ENCODE measurements around the gene THAP11. TPM values are rescaled to one million over a fixed set of nuclear protein-coding genes. Genes with fewer than 3 reads are reported as not detected.

The THAP11 gene
- total RNA-seq, 2 experiments from 2014 or later: 31.2 to 32.1 TPM

DNA sequence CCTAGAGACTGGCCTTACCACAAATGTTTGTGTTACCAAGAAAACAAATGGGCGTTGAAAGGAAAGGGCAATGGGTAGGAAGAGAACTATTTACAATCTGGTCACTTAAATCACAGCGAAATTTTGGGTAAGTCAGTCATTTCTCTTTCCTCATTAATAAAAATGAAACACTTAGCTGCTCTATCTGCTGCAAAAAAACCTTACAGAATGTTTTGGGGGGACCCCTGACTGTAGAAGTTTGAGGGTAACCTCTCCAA, 3.9 kb downstream of the THAP11 start:
- Mint-ChIP-seq H3K9me3 (no peaks in the 10 kb centered on the region), H3K27ac (peak overlapping the region; percentile 95), H3K36me3 (ENCODE audit: low read depth) (peaks cover 30% of the 10 kb centered on the region), H3K27me3 (no peaks in the 10 kb centered on the region), H3K4me3 (peak overlapping the region; percentile 86), H3K4me1 (ENCODE audit: low read depth) (peaks cover 55% of the 10 kb centered on the region)
- TF ChIP-seq, protein P1, sequence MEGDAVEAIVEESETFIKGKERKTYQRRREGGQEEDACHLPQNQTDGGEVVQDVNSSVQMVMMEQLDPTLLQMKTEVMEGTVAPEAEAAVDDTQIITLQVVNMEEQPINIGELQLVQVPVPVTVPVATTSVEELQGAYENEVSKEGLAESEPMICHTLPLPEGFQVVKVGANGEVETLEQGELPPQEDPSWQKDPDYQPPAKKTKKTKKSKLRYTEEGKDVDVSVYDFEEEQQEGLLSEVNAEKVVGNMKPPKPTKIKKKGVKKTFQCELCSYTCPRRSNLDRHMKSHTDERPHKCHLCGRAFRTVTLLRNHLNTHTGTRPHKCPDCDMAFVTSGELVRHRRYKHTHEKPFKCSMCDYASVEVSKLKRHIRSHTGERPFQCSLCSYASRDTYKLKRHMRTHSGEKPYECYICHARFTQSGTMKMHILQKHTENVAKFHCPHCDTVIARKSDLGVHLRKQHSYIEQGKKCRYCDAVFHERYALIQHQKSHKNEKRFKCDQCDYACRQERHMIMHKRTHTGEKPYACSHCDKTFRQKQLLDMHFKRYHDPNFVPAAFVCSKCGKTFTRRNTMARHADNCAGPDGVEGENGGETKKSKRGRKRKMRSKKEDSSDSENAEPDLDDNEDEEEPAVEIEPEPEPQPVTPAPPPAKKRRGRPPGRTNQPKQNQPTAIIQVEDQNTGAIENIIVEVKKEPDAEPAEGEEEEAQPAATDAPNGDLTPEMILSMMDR (IDR thresholded peaks at IDR 0.05): no peak
- Histone ChIP-seq H3K4me1 (ENCODE audit: insufficient read depth, low read length) (peaks cover 71% of the 10 kb centered on the region), H3K9me3 (ENCODE audit: control insufficient read depth in 1 of 2, insufficient read depth in 1 of 2, low read length in 2 of 2) (no peaks in the 10 kb centered on the region), H3K27me3 (ENCODE audit: control insufficient read depth in 1 of 2, insufficient read depth in 2 of 2, low read length in 2 of 2) (no peaks in the 10 kb centered on the region), H3K4me3 (ENCODE audit: low read length) (peak overlapping the region; percentile 91), H3K36me3 (ENCODE audit: insufficient read depth, low read length) (peaks cover 12% of the 10 kb centered on the region), H3K27ac (ENCODE audit: low read depth in 1 of 2, low read length in 2 of 2) (peak overlapping the region; percentile 85 to 92)
- no peak for DNase-seq
- POLR2A ChIA-PET: interaction anchor here (0.6 to 3.0 kb wide), 12 partner anchors 12 to 367 kb away, joined by 3 to 26 read pairs (median 4); partner anchors contain the start of genes ACD, EDC4, NFATC3 and PSMB10
- CTCF ChIA-PET: interaction anchor here (0.9 to 4.9 kb wide), 3 partner anchors 27 to 195 kb away, joined by 3 to 41 read pairs (median 3); partner anchors contain the start of gene EDC4
- intact Hi-C loops (cut with DNase I, micrococcal nuclease): loop anchor here (1.0 to 10.0 kb wide), 7 partner anchors 13 to 621 kb away; partner anchors contain the start of genes RANBP10 (in 2 of the 2), TSNAXIP1 (in 2 of the 2), C16orf86 (in 1 of the 2) and ENKD1 (in 1 of the 2)
- no peak for ATAC-seq (ENCODE audit: poor library complexity)

- Histone ChIP-seq H3K27me3 (ENCODE audit: control insufficient read depth in 1 of 2, insufficient read depth in 2 of 2, low read length in 2 of 2) (no peaks in the 10 kb centered on the region), H3K27ac (ENCODE audit: low read depth in 1 of 2, low read length in 2 of 2) (peak within 1 kb of the TSS; percentile 85 to 92), H3K4me3 (ENCODE audit: low read length) (peak within 1 kb of the TSS; percentile 91), H3K9me3 (ENCODE audit: control insufficient read depth in 1 of 2, insufficient read depth in 1 of 2, low read length in 2 of 2) (no peaks in the 10 kb centered on the region), H3K4me1 (ENCODE audit: insufficient read depth, low read length) (peaks cover 67% of the 10 kb centered on the region), H3K36me3 (ENCODE audit: insufficient read depth, low read length) (peaks cover 12% of the 10 kb centered on the region)
- no peaks in the 10 kb centered on the region for H3K9me3 Mint-ChIP-seq
- H3K36me3 Mint-ChIP-seq (ENCODE audit: low read depth): peaks cover 30% of the 10 kb centered on the region
- peaks cover 53% of the 10 kb centered on the region for H3K4me1 Mint-ChIP-seq (ENCODE audit: low read depth)
- H3K4me3 Mint-ChIP-seq: peak within 1 kb of the TSS; percentile 91
- ATAC-seq (ENCODE audit: poor library complexity) (peak; percentile 62), DNase-seq (peak; percentile 88 to 97 (median 94))
- H3K27ac Mint-ChIP-seq: peak within 1 kb of the TSS; percentile 95
- TF ChIP-seq, protein P1 (IDR thresholded peaks at IDR 0.05): no peak
- ChIA-PET POLR2A (interaction anchor here (0.6 to 3.0 kb wide), 14 partner anchors 13 to 368 kb away, joined by 3 to 26 read pairs (median 4); partner anchors contain the start of genes ACD, CTCF, EDC4 and NFATC3), CTCF (interaction anchor here (0.9 to 4.9 kb wide), 3 partner anchors 27 to 194 kb away, joined by 3 to 41 read pairs (median 3); partner anchors contain the start of gene EDC4)
- intact Hi-C loops (cut with DNase I, micrococcal nuclease): loop anchor here (1.0 to 10.0 kb wide), 8 partner anchors 13 to 622 kb away; partner anchors contain the start of genes RANBP10 (in 2 of the 2), TSNAXIP1 (in 2 of the 2), C16orf86 (in 1 of the 2) and ENKD1 (in 1 of the 2)
- no peaks in the 10 kb centered on the region for H3K27me3 Mint-ChIP-seq
Measured at GRCh38 chr16:67846320-67847063, 4.4 kb downstream of the THAP11 start, which contains the start of gene NUTF2. Gene NUTF2, plus strand, starts transcription at chr16:67846933. Its CDS starts 18,198 bp downstream, at chr16:67865131.

GRCh38 chr16:67847064-67847861, 5.1 kb downstream of the THAP11 start, which contains the start of gene CENPT:
Gene CENPT, minus strand, starts transcription at chr16:67847693. Its CDS starts 13,834 bp downstream, at chr16:67833859.
- peak; percentile 44 for ATAC-seq (ENCODE audit: poor library complexity)
- Mint-ChIP-seq H3K36me3 (ENCODE audit: low read depth) (peaks cover 30% of the 10 kb centered on the region), H3K4me1 (ENCODE audit: low read depth) (peaks cover 48% of the 10 kb centered on the region), H3K27ac (peak within 1 kb of the TSS; percentile 95), H3K9me3 (no peaks in the 10 kb centered on the region), H3K27me3 (no peaks in the 10 kb centered on the region), H3K4me3 (peak within 1 kb of the TSS; percentile 91)
- CTCF ChIA-PET: interaction anchor here (4.9 kb wide), 1 partner anchor 31 kb away, joined by 41 read pairs; no protein-coding TSS in a partner anchor
- Histone ChIP-seq H3K4me3 (ENCODE audit: low read length) (peak within 1 kb of the TSS; percentile 91), H3K36me3 (ENCODE audit: insufficient read depth, low read length) (peaks cover 12% of the 10 kb centered on the region), H3K27me3 (ENCODE audit: control insufficient read depth in 1 of 2, insufficient read depth in 2 of 2, low read length in 2 of 2) (no peaks in the 10 kb centered on the region), H3K9me3 (ENCODE audit: control insufficient read depth in 1 of 2, insufficient read depth in 1 of 2, low read length in 2 of 2) (no peaks in the 10 kb centered on the region), H3K27ac (ENCODE audit: low read depth in 1 of 2, low read length in 2 of 2) (peak within 1 kb of the TSS; percentile 85 to 92), H3K4me1 (ENCODE audit: insufficient read depth, low read length) (peaks cover 63% of the 10 kb centered on the region)
- TF ChIP-seq, protein P1 (IDR thresholded peaks at IDR 0.05): no peak
- DNase-seq: peak in 1 of 14 experiments; percentile 17
- intact Hi-C loops (cut with DNase I, micrococcal nuclease): loop anchor here (1.0 to 10.0 kb wide), 5 partner anchors 14 to 622 kb away; partner anchors contain the start of genes C16orf86 (in 1 of the 2), ENKD1 (in 1 of the 2), PSKH1 (in 1 of the 2) and TMEM208 (in 1 of the 2)
- POLR2A ChIA-PET: interaction anchor here (0.9 to 3.0 kb wide), 8 partner anchors 14 to 238 kb away, joined by 3 to 26 read pairs (median 6); partner anchors contain the start of genes EDC4, NFATC3, PSKH1 and PSMB10
